Cardiac ventricle fibroblast (primary cell): ENCODE data around the gene RPS6KB2. TPM values are rescaled to one million over a fixed set of nuclear protein-coding genes. Genes with fewer than 3 reads are reported as not detected.

ENCODE experiments used
- total RNA-seq: library from RNA; depleted of rRNA; stranded (reverse); fragments of >200 nt; gene quantifications from 2 replicates; pipeline ENCODE4 v1.2.3, GENCODE V29; 2015

RPS6KB2 gene
- 14.9 and 28.5 TPM in 2 replicates for total RNA-seq

GRCh38 chr11:67428052-67429001 is at the start of gene RPS6KB2:
RPS6KB2 (plus strand) TSS chr11:67428494; CDS start chr11:67428546, 52 bp downstream.

GRCh38 chr11:67391304-67392182 is 36.8 kb upstream of the RPS6KB2 start, which contains the start of gene RAD9A:
RAD9A (plus strand) TSS chr11:67391986; CDS start chr11:67392045, 59 bp downstream.

GRCh38 chr11:67401495-67402191 is 26.7 kb upstream of the RPS6KB2 start, which contains the start of gene PPP1CA:
PPP1CA (minus strand) TSS chr11:67401858; CDS start chr11:67401782, 76 bp downstream.

GRCh38 chr11:67415501-67416304 is 12.6 kb upstream of the RPS6KB2 start, which contains the start of gene CARNS1:
CARNS1 (plus strand) TSS chr11:67415678; CDS start chr11:67416200, 522 bp downstream.

GRCh38 chr11:67437082-67437808 is 9.0 kb downstream of the RPS6KB2 start, which contains the start of gene PTPRCAP:
PTPRCAP (minus strand) TSS chr11:67437682; CDS start chr11:67437619, 63 bp downstream.

GRCh38 chr11:67452141-67452952 is 24.1 kb downstream of the RPS6KB2 start, which contains the start of gene GPR152:
GPR152 (minus strand) TSS chr11:67452729; CDS start chr11:67452724, 5 bp downstream.

GRCh38 chr11:67455054-67455453 is 26.8 kb downstream of the RPS6KB2 start, which contains the start of gene CABP4:
CABP4 (plus strand) TSS chr11:67455354; CDS start chr11:67455424, 70 bp downstream.

GRCh38 chr11:67468759-67469507 is 40.6 kb downstream of the RPS6KB2 start, which contains the start of gene TMEM134:
TMEM134 (minus strand) TSS chr11:67469251; CDS start chr11:67469192, 59 bp downstream.

GRCh38 chr11:67482827-67483798 is 54.8 kb downstream of the RPS6KB2 start, which contains the start of gene AIP:
AIP (plus strand) TSS chr11:67483026; CDS start chr11:67483159, 133 bp downstream.

Other genes starting within 250 kb of the RPS6KB2 start
- 25.4 and 28.3 TPM in 2 replicates for gene GRK2, start 162.0 kb upstream of the RPS6KB2 start, total RNA-seq
- gene ANKRD13D, start 139.2 kb upstream of the RPS6KB2 start, total RNA-seq = 16.6 and 29.9 TPM in 2 replicates
- gene SSH3, start 125.0 kb upstream of the RPS6KB2 start, total RNA-seq = 22.4 and 23.3 TPM in 2 replicates
- gene POLD4, start 74.9 kb upstream of the RPS6KB2 start, total RNA-seq = 91.0 and 113 TPM in 2 replicates
- 8.2 and 8.4 TPM in 2 replicates for gene CLCF1, start 54.9 kb upstream of the RPS6KB2 start, total RNA-seq
- gene RAD9A, start 36.5 kb upstream of the RPS6KB2 start, total RNA-seq = 4.2 and 7.1 TPM in 2 replicates
- 105 and 122 TPM in 2 replicates for gene PPP1CA, start 26.6 kb upstream of the RPS6KB2 start, total RNA-seq
- not detected in 2 replicates for gene TBC1D10C, start 24.4 kb upstream of the RPS6KB2 start, total RNA-seq
- 0.05 TPM in 1 of 2 replicates, not detected in the other for gene CARNS1, start 12.8 kb upstream of the RPS6KB2 start, total RNA-seq
- not detected in 2 replicates for gene PTPRCAP, start 9.2 kb downstream of the RPS6KB2 start, total RNA-seq
- gene CORO1B, start 15.0 kb downstream of the RPS6KB2 start, total RNA-seq = 62.4 and 70.1 TPM in 2 replicates
- not detected in 2 replicates for gene GPR152, start 24.2 kb downstream of the RPS6KB2 start, total RNA-seq
- not detected in 2 replicates for gene CABP4, start 26.9 kb downstream of the RPS6KB2 start, total RNA-seq
- gene TMEM134, start 40.8 kb downstream of the RPS6KB2 start, total RNA-seq = 67.5 and 69.0 TPM in 2 replicates
- 46.8 and 62.4 TPM in 2 replicates for gene AIP, start 54.5 kb downstream of the RPS6KB2 start, total RNA-seq
- 17.0 and 20.1 TPM in 2 replicates for gene PITPNM1, start 76.9 kb downstream of the RPS6KB2 start, total RNA-seq
- 29.5 and 35.6 TPM in 2 replicates for gene CDK2AP2, start 79.7 kb downstream of the RPS6KB2 start, total RNA-seq
- not detected in 2 replicates for gene CABP2, start 95.0 kb downstream of the RPS6KB2 start, total RNA-seq
- gene GSTP1, start 155.3 kb downstream of the RPS6KB2 start, total RNA-seq = 422 and 531 TPM in 2 replicates
- 131 and 145 TPM in 2 replicates for gene NDUFV1, start 178.4 kb downstream of the RPS6KB2 start, total RNA-seq
- 5.0 and 9.0 TPM in 2 replicates for gene NUDT8, start 201.4 kb downstream of the RPS6KB2 start, total RNA-seq
- not detected in 2 replicates for gene TBX10, start 211.3 kb downstream of the RPS6KB2 start, total RNA-seq
- not detected in 2 replicates for gene ACY3, start 222.2 kb downstream of the RPS6KB2 start, total RNA-seq
- gene ALDH3B2, start 246.1 kb downstream of the RPS6KB2 start, total RNA-seq = not detected in 2 replicates